Measurements from ENCODE around the gene ZNF532.
A peak's percentile ranks its signal among the peaks of the same experiment; 100 is the strongest.
"Not testable (repeated sequence)": the region's sequence is repeated elsewhere in the genome, so short reads cannot be mapped to it uniquely, and the experiment has no call there.

The ZNF532 gene, protein sequence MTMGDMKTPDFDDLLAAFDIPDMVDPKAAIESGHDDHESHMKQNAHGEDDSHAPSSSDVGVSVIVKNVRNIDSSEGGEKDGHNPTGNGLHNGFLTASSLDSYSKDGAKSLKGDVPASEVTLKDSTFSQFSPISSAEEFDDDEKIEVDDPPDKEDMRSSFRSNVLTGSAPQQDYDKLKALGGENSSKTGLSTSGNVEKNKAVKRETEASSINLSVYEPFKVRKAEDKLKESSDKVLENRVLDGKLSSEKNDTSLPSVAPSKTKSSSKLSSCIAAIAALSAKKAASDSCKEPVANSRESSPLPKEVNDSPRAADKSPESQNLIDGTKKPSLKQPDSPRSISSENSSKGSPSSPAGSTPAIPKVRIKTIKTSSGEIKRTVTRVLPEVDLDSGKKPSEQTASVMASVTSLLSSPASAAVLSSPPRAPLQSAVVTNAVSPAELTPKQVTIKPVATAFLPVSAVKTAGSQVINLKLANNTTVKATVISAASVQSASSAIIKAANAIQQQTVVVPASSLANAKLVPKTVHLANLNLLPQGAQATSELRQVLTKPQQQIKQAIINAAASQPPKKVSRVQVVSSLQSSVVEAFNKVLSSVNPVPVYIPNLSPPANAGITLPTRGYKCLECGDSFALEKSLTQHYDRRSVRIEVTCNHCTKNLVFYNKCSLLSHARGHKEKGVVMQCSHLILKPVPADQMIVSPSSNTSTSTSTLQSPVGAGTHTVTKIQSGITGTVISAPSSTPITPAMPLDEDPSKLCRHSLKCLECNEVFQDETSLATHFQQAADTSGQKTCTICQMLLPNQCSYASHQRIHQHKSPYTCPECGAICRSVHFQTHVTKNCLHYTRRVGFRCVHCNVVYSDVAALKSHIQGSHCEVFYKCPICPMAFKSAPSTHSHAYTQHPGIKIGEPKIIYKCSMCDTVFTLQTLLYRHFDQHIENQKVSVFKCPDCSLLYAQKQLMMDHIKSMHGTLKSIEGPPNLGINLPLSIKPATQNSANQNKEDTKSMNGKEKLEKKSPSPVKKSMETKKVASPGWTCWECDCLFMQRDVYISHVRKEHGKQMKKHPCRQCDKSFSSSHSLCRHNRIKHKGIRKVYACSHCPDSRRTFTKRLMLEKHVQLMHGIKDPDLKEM (N-terminal part only)

DNA sequence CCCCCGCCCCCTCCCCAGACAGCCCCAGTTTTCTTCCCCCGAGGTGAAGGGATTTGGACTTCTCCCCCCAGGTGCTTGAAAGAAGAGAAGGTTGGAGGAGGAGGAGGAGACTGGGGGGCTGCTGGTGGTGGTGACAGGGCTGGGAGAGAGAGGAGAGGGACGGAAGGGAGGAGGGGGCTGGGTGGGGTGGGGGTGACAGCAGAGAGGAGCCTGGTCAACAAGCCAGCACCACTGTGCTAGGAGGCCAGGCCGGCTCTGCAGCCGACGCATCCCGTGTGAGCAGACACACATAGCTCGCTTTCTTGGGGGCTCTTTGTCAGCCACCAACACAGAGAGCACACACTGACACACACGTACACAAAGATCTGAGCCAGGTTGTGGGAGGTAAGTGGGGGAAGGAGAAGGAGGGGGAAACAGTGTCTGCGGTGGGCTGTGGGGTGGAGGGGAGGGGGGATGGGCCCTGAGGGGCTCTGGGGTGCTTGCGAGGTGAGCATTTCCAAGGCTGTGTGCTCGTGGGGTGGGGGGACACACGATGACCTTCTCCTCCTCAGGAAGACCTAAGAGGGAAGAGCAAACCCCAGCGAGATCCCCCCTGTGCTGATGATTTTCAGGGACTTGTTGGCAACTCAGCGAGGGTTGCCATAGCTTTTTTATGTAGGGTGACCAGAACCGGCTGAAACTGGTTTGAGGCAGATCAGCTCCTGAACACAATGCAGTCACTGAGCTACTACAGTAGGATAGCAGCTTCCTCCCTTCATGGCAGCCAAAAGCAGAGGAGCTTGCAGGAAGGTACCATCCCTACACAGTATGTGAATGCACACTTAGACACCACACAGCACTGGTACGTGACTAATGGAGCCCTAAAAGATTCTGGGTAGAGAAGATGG, at the start of gene ZNF532:
ZNF532 (plus strand) TSS at position 732 of the 887 bp plus-strand sequence. CDS start 53,411 bp downstream, outside the sequence.
- peak; percentile 82 for DNase-seq

GRCh38 chr18:58819051-58819450, 45.6 kb upstream of the ZNF532 start:
- DNase-seq = no peak

DNA sequence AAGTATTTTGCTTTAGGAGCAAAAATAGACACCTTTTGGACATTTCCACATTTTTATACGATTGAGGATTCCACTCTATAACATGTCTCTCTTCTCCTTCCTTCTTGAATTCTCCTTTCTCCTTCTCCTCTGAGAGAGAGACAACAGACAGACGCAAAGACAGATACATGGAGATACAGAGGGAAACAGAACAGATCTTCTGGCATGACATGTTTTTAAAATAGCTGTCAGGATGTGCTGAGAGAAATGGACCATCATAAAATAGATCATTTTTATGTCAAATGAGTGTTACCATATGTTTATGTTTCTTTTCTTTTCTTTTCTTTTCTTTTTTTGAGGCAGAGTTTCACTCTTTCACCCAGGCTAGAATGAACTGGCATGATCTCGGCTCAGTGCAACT, 44.4 kb upstream of the ZNF532 start:
- no peak for DNase-seq

DNA sequence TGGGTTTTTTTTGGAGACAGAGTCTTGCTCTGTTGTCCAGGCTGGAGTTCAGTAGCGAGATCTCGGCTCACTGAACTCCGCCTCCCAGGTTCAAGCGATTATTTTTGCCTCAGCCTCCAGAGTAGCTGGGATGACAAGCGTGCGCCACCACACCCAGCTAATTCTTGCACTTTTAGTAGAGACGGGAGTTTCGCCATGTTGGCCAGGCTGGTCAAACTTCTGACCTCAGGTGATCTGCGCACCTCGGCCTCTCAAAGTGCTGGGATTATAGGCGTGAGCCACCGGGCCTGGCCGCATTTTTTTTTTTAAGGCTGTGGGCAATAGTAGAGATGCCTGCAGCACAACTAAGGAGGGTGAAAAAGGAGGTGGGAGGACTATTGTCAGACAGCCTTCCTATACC, 41.7 kb upstream of the ZNF532 start:
- DNase-seq = no peak

GRCh38 chr18:58823412-58823811, 41.3 kb upstream of the ZNF532 start:
- no peak for DNase-seq

GRCh38 chr18:58826926-58827325, 37.8 kb upstream of the ZNF532 start:
- DNase-seq = not testable (repeated sequence)

DNA sequence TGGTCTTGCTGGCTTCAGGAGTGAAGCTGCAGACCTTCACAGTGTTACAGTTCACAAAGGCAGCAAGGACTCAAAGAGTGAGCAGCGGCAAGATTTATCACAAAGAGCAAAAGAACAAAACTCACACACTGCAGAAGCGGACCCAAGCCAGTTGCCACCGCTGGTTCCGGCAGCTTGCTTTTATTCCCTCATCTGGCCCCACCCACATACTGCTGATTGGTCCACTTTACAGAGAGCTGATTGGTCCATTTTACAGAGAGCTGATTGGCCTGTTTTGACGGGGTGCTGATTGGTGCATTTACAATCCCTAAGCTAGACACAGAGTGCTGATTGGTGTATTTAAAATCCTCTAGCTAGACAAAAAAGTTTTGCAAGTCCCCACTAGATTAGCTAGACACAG, 37.2 kb upstream of the ZNF532 start:
- no peak for DNase-seq

GRCh38 chr18:58827886-58828285, 36.8 kb upstream of the ZNF532 start:
- DNase-seq = no peak

- DNase-seq = no peak
Measured at GRCh38 chr18:58828399-58829121, 36.1 kb upstream of the ZNF532 start.

GRCh38 chr18:58829263-58829662, 35.4 kb upstream of the ZNF532 start:
- DNase-seq = no peak

- not testable (repeated sequence) for DNase-seq
Measured at GRCh38 chr18:58829886-58830285, 34.8 kb upstream of the ZNF532 start.

DNA sequence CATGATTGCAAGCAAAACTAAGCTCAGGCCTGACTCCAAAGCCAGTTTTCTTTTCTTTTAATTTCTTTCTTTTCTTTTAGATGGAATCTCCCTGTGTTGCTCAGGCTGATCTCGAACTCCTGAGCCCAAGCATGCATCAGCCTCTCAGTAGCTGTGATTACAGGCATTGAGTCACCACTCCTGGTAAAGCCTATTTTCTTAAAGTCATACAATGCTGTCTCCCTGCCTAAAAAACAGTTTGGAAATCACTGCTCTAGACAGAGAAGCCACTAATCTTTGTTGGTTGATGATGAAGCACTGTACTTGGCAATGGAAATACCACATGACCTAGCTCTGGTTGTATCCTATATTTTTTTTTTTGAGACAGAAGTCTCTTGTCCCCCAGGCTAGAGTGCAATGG, 33.1 kb upstream of the ZNF532 start:
- no peak for DNase-seq

GRCh38 chr18:58838165-58838860, 26.4 kb upstream of the ZNF532 start:
- no peak for DNase-seq

DNA sequence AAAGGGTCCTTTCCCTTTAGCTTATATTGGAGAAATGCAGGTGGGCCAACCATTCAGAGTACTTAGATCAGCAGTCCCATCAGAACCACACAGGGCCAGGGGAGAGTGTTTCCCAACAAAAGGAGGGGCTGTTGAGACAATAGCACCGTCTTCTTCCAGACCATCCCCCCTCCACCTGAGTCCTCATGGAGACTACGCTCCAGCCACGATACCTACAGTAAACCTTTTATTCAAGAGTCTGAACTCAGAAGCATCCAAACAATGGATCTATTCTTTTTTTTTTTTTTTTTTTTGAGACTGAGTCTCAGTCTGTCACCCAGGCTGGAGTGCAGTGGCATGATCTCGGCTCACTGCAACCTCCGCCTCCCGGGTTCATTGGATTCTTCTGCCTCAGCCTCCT, 25.7 kb upstream of the ZNF532 start:
- DNase-seq = no peak

DNA sequence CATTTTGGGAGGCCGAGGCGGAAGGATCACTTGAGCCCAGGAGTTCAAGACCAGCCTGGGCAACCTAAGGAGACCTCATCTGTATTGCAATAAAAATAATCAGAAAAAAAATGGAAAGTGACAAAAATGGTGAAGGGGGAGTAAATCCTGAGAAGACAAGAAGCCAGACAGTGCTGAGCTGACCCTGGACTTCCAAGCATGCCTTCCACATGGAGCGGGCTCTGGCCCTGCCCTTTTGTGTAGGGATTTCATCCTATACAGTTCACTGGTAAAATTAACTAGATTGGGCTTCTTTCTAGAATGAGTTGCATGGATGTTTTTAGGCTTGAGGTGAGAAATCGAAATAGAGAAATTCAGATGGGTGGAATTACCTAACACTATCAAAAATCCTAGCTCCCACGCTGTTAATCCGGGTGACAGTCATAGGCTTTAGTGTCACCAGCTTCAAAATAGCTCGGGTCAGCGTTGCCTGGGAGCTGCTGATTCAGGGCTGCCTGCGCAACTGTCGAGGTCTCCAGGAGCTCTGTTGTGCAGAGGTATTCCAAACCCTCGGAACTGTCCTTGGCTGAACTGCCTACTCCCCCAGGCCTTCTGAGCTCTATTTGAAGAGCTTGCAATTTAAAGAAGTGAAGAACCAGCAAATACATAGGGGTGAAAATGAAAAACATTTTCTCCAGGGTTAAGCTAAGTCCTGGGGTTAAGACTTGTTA, 21.5 kb upstream of the ZNF532 start:
- peak; percentile 42 for DNase-seq

- DNase-seq = peak; percentile 73
Measured at GRCh38 chr18:58843688-58844035, 21.0 kb upstream of the ZNF532 start.

GRCh38 chr18:58844871-58845270, 19.8 kb upstream of the ZNF532 start:
- no peak for DNase-seq

GRCh38 chr18:58845928-58846724, 18.6 kb upstream of the ZNF532 start:
- no peak for DNase-seq

GRCh38 chr18:58847383-58848071, 17.1 kb upstream of the ZNF532 start:
- no peak for DNase-seq

All from NCI-H146 (cell line).